VCaP (cell line): ENCODE results near the gene GCNT2.

Source experiments
- H3K27ac ChIP-seq: fragments of 450-650 bp; 2 replicates; pipeline ENCODE4 v1.5.1; 2017
- CTCF ChIP-seq: fragments of 450-650 bp; conservative IDR thresholded peaks from 2 replicates; pipeline ENCODE4 v1.5.1; 2017; ENCODE audit warnings: mild to moderate bottlenecking, moderate library complexity

Gene GCNT2

GRCh38 chr6:10584607-10585006 lies 63.5 kb downstream of the GCNT2 start:
- H3K27ac ChIP-seq = no peak overlapping the region
- TF ChIP-seq CTCF = no peak

- TF ChIP-seq CTCF = no peak
- no peak overlapping the region for H3K27ac ChIP-seq
Observed at GRCh38 chr6:10585209-10585845, 64.2 kb downstream of the GCNT2 start.

DNA sequence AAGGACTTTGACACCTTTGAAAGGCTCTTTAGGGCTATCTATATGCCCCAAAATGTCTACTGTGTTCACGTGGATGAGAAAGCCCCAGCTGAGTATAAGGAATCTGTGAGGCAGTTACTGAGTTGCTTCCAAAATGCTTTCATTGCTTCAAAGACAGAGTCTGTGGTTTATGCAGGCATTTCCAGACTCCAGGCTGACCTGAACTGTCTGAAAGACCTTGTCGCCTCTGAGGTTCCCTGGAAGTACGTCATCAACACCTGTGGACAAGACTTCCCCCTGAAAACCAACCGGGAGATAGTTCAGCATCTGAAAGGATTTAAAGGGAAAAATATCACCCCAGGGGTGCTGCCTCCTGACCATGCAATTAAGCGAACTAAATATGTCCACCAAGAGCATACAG lies 65.2 kb downstream of the GCNT2 start:
- no peak for TF ChIP-seq CTCF
- no peak overlapping the region for H3K27ac ChIP-seq

- TF ChIP-seq CTCF = no peak
- no peak overlapping the region for H3K27ac ChIP-seq
Observed at GRCh38 chr6:10587656-10588406, 66.7 kb downstream of the GCNT2 start.

DNA sequence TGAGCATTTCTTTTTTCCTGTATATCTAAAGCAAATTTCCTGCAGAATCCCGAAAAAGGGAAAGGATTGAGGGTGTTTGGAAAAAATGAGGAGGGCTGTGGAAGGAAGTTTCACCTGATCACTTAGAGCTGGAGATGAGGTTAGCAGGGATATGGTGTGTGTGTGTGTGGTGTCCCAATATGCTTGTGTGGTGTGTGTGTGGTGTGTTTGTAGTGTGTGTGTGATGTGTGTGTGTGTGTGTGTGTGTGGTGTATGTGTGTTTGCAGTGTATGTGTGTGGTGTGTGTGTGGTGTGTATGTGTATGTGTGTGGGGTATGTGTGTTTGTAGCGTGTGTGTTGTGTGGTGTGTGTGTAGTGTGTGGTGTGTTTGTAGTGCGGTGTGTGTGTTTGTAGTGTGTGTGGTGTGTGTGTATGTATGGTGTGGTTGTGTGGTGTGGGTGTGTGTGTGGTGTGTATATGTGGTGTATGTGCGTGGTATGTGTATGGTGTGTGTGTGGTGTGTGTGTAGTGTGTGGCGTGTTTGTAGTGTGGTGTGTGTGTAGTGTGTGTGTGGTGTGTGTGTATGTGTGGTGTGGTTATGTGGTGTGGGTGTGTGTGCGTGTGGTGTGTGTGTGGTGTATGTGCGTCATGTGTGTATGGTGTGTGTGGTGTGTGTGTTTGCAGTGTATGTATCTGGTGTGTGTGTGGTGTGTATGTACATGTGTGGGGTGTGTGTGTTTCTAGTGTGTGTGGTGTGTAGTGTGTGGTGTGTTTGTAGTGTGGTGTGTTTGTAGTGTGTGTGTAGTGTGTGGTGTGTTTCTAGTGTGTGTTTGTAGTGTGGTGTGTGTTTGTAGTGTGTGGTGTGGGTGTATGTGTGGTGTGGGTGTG lies 67.6 kb downstream of the GCNT2 start:
- H3K27ac ChIP-seq = no peak overlapping the region
- no peak for TF ChIP-seq CTCF

GRCh38 chr6:10589429-10589727 lies 68.2 kb downstream of the GCNT2 start:
- H3K27ac ChIP-seq = no peak overlapping the region
- no peak for TF ChIP-seq CTCF

GRCh38 chr6:10589983-10590382 lies 68.8 kb downstream of the GCNT2 start:
- TF ChIP-seq CTCF = no peak
- no peak overlapping the region for H3K27ac ChIP-seq
